HCT116 (cell line): Measurements from ENCODE around the gene DPP10. TPM values are rescaled to one million over a fixed set of nuclear protein-coding genes. Genes with fewer than 3 reads are reported as not detected.

Source experiments
- ATAC-seq: fragments of 200-7000 bp; cut with Tn5 transposase; 2 replicates; pipeline ENCODE4 v1.9.1; 2020; ENCODE audit warnings: mild to moderate bottlenecking, moderate library complexity
- BruUV-seq: library from RNA; stranded (reverse); fragments of 400-500 nt; replicated peaks from 2 replicates; lab custom pipeline; 2021; lab: Mats Ljungman, UMichigan
- CTCF ChIA-PET: fragments of 300-600 bp; sonication (Branson Sonifier 250); formaldehyde crosslinking; loops from one replicate; lab custom pipeline; 2021; ENCODE audit warnings: antibody characterized with exemption; lab: Charles Lee
- POLR2A ChIA-PET: fragments of 300-600, 350-600 bp; sonication (Branson Sonifier 250); formaldehyde crosslinking; loops from one replicate; lab custom pipeline; 2021; ENCODE audit warnings: antibody characterized with exemption; lab: Charles Lee
- RAD21 ChIA-PET, 2 experiments: fragments of 300-600 bp; sonication (Branson Sonifier 250); formaldehyde crosslinking; loops; one replicate each; lab custom pipeline; 2023; ENCODE audit warnings: low total read pairs in 2 of 2; ENCODE audit not compliant: uncharacterized antibody in 2 of 2, unreplicated experiment in 2 of 2, low non-redundant PET in 1 of 2; lab: Charles Lee
- DNase-seq: peaks from one replicate; pipeline ENCODE4 v3.0.0-alpha.2; 2010; ENCODE audit warnings: low read depth, low spot score
- H2AFZ ChIP-seq: fragments of 200-600 bp; shearing (Covaris generic), sonication (generic); 2 replicates; pipeline ENCODE4 v1.6.1; 2017; ENCODE audit warnings: low read depth, mixed run types, mixed read lengths, antibody characterized with exemption, low read length; ENCODE audit not compliant: poor library complexity, severe bottlenecking
- H3K27ac ChIP-seq: 2 replicates; pipeline ENCODE4 v1.5.1; 2012; ENCODE audit warnings: low read depth, low read length
- H3K27me3 ChIP-seq: fragments of 200-600 bp; sonication (generic); 2 replicates; pipeline ENCODE4 v1.6.1; 2016; ENCODE audit warnings: mixed run types, low read length, mixed read lengths; ENCODE audit not compliant: insufficient read depth
- H3K36me3 ChIP-seq, 2 experiments: fragments of 200-500 bp in 1 of 2; fragments of 200-600 bp in 1 of 2; sonication (Bioruptor generic) in 1 of 2; sonication (generic) in 1 of 2; 2 replicates each; pipeline versions ENCODE4 v1.5.1 to v1.6.1; 2014 to 2016; ENCODE audit warnings: low read length in 2 of 2, inconsistent platforms in 1 of 2, mixed read lengths in 1 of 2, mixed run types in 1 of 2; ENCODE audit not compliant: insufficient read depth in 2 of 2, control insufficient read depth in 1 of 2
- H3K4me1 ChIP-seq, 2 experiments: fragments of 200-600 bp in 1 of 2; sonication (generic) in 1 of 2; 2 replicates each; pipeline versions ENCODE4 v1.5.1 to v1.6.1; 2012 to 2017; ENCODE audit warnings: low read length in 2 of 2, inconsistent platforms in 1 of 2, mild to moderate bottlenecking in 1 of 2, mixed read lengths in 1 of 2, mixed run types in 1 of 2, moderate library complexity in 1 of 2; ENCODE audit not compliant: insufficient read depth in 2 of 2, control insufficient read depth in 1 of 2
- H3K4me2 ChIP-seq: fragments of 200-600 bp; sonication (generic); 2 replicates; pipeline ENCODE4 v1.6.1; 2017; ENCODE audit warnings: mixed run types, low read length, mixed read lengths
- H3K4me3 ChIP-seq, 2 experiments: fragments of 200-600 bp in 1 of 2; sonication (generic) in 1 of 2; replicated peaks in 1 of 2; 2 replicates each; pipeline ENCODE4 v1.5.1; 2011 to 2016; ENCODE audit warnings: low read length in 2 of 2, control low read depth in 1 of 2, low read depth in 1 of 2, mild to moderate bottlenecking in 1 of 2, mixed read lengths in 1 of 2, mixed run types in 1 of 2
- H3K79me2 ChIP-seq: fragments of 200-600 bp; sonication (generic); 2 replicates; pipeline ENCODE4 v1.6.1; 2017; ENCODE audit warnings: mild to moderate bottlenecking, mixed run types, low read length, moderate library complexity, mixed read lengths; ENCODE audit not compliant: insufficient read depth
- H3K9ac ChIP-seq: fragments of 200-600 bp; sonication (generic); 2 replicates; pipeline ENCODE4 v1.6.1; 2016; ENCODE audit warnings: low read length, mixed read lengths
- H3K9me2 ChIP-seq: fragments of 200-600 bp; sonication (generic), shearing (Covaris generic); 2 replicates; pipeline ENCODE4 v1.6.1; 2017; ENCODE audit warnings: mixed run types, mild to moderate bottlenecking, moderate library complexity; ENCODE audit not compliant: insufficient read depth
- H3K9me3 ChIP-seq, 2 experiments: fragments of 200-500 bp in 1 of 2; fragments of 200-600 bp in 1 of 2; sonication (Bioruptor generic) in 1 of 2; sonication (generic) in 1 of 2; 2 replicates each; pipeline ENCODE4 v1.6.1; 2014 to 2017; ENCODE audit warnings: low read length in 2 of 2, mixed read lengths in 2 of 2, inconsistent platforms in 1 of 2, low read depth in 1 of 2, mild to moderate bottlenecking in 1 of 2, mixed run types in 1 of 2, moderate library complexity in 1 of 2; ENCODE audit not compliant: control insufficient read depth in 1 of 2, insufficient read depth in 1 of 2
- H4K20me1 ChIP-seq: fragments of 200-600 bp; sonication (generic), shearing (Covaris generic); 2 replicates; pipeline ENCODE4 v1.6.1; 2017; ENCODE audit warnings: mixed run types, mild to moderate bottlenecking, moderate library complexity; ENCODE audit not compliant: insufficient read depth
- CBX3 ChIP-seq: IDR thresholded peaks from 2 replicates; pipeline ENCODE4 v1.6.1; 2012; ENCODE audit warnings: low read depth
- EZH2 ChIP-seq: fragments of 200-600 bp; sonication (generic); IDR thresholded peaks from 2 replicates; pipeline ENCODE4 v1.6.1; 2017; ENCODE audit warnings: antibody characterized with exemption, mixed run types
- MAX ChIP-seq: IDR thresholded peaks from 2 replicates; pipeline ENCODE4 v1.6.1; 2012
- REST ChIP-seq: IDR thresholded peaks from 2 replicates; pipeline ENCODE4 v1.6.1; 2012; ENCODE audit warnings: low read depth
- SIN3A ChIP-seq: IDR thresholded peaks from 2 replicates; pipeline ENCODE4 v1.6.1; 2012; ENCODE audit warnings: low read depth
- SP1 ChIP-seq: IDR thresholded peaks from 2 replicates; pipeline ENCODE4 v1.6.1; 2012; ENCODE audit warnings: low read depth
- SRF ChIP-seq: IDR thresholded peaks from 2 replicates; pipeline ENCODE4 v1.6.1; 2012; ENCODE audit warnings: low read depth
- TCF7L2 ChIP-seq: IDR thresholded peaks from 2 replicates; pipeline ENCODE4 v1.7.0; 2011; ENCODE audit warnings: borderline replicate concordance, inconsistent platforms; ENCODE audit not compliant: insufficient read depth, insufficient read length; ENCODE audit errors: extremely low read depth
- YY1 ChIP-seq: IDR thresholded peaks from 2 replicates; pipeline ENCODE4 v1.6.1; 2011; ENCODE audit warnings: low read length, low read depth, moderate library complexity, mild to moderate bottlenecking; ENCODE audit not compliant: insufficient replicate concordance; ENCODE audit errors: extremely low read depth
- ZNF274 ChIP-seq: fragments of 200-500 bp; sonication (Bioruptor generic); IDR thresholded peaks from 2 replicates; pipeline ENCODE4 v1.6.1; 2014; ENCODE audit warnings: mild to moderate bottlenecking, low read depth, low read length, inconsistent platforms
- intact Hi-C: fragments of 100-400 bp; cut with micrococcal nuclease; formaldehyde crosslinking; loops from 2 replicates; pipeline ENCODE4 v1.10.0; 2022
- total RNA-seq: library from RNA; stranded (reverse); gene quantifications from one replicate; pipeline ENCODE4 v1.2.1, GENCODE V29; 2021; ENCODE audit not compliant: unreplicated experiment
- TF ChIP-seq, protein P1 (sequence below), 3 experiments: fragments of 200-600 bp in 1 of 3; sonication (generic) in 1 of 3; IDR thresholded peaks in 2 of 3; conservative IDR thresholded peaks in 1 of 3; 2 replicates each; pipeline ENCODE4 v1.5.1; 2012 to 2017; ENCODE audit warnings: low read depth in 2 of 3, low read length in 2 of 3, antibody characterized with exemption in 1 of 3, borderline replicate concordance in 1 of 3, control low read depth in 1 of 3, mild to moderate bottlenecking in 1 of 3, mixed read lengths in 1 of 3, mixed run types in 1 of 3, moderate library complexity in 1 of 3; ENCODE audit not compliant: insufficient read depth in 1 of 3

Gene DPP10
- total RNA-seq, 1 experiment from 2014 or later: not detected

DNA sequence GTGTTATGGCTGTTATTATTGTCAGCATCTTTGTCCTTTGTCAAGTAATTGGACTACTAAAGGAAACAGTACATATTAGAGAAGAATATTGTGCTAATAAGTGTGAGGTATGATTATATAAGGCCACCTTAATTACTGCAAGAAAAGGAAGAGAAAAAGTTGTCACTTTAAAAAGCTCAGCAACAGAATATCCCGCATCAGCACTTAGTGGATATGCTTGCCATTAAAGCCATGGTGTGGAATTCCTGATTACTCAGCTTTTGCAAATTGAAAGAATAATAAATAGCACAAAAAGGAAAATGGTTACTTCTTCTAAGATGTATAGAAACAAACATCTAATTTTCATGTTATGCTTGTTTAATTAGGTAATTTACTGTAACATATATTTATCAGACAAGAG, 347.5 kb downstream of the DPP10 start:
- H3K79me2 ChIP-seq: no peaks in the 10 kb centered on the region
- H2AFZ ChIP-seq: no peak overlapping the region
- intact Hi-C loops: no loop called here
- no peak overlapping the region for H3K4me3 ChIP-seq
- H3K27me3 ChIP-seq: no peaks in the 10 kb centered on the region
- ChIA-PET RAD21 (no interaction called here), POLR2A (no interaction called here)
- H3K36me3 ChIP-seq: no peaks in the 10 kb centered on the region
- DNase-seq (no peak), ATAC-seq (no peak)
- H4K20me1 ChIP-seq: no peaks in the 10 kb centered on the region
- no peak overlapping the region for H3K27ac ChIP-seq
- peaks cover 12 to 20% of the 10 kb centered on the region in 2 experiments; a peak in 2 of 4 replicates for H3K9me3 ChIP-seq
- no peak for TF ChIP-seq SRF
- TF ChIP-seq, protein P1, sequence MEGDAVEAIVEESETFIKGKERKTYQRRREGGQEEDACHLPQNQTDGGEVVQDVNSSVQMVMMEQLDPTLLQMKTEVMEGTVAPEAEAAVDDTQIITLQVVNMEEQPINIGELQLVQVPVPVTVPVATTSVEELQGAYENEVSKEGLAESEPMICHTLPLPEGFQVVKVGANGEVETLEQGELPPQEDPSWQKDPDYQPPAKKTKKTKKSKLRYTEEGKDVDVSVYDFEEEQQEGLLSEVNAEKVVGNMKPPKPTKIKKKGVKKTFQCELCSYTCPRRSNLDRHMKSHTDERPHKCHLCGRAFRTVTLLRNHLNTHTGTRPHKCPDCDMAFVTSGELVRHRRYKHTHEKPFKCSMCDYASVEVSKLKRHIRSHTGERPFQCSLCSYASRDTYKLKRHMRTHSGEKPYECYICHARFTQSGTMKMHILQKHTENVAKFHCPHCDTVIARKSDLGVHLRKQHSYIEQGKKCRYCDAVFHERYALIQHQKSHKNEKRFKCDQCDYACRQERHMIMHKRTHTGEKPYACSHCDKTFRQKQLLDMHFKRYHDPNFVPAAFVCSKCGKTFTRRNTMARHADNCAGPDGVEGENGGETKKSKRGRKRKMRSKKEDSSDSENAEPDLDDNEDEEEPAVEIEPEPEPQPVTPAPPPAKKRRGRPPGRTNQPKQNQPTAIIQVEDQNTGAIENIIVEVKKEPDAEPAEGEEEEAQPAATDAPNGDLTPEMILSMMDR (IDR thresholded peaks at IDR 0.05 in 2 of 3, conservative IDR thresholded peaks at IDR 0.05 in 1 of 3; ENCODE audit: borderline replicate concordance in 1 of 3, insufficient read depth in 1 of 3, low read depth in 2 of 3, low read length in 2 of 3): no peak
- TF ChIP-seq TCF7L2: no peak
- TF ChIP-seq, all 23 proteins: peak for 0
- no peaks in the 10 kb centered on the region for H3K4me1 ChIP-seq
- H3K4me2 ChIP-seq: no peak overlapping the region
- no TSS peak for BruUV-seq
- H3K9me2 ChIP-seq: no peaks in the 10 kb centered on the region
- no peak overlapping the region for H3K9ac ChIP-seq
- CTCF ChIA-PET: no interaction called here

DNA sequence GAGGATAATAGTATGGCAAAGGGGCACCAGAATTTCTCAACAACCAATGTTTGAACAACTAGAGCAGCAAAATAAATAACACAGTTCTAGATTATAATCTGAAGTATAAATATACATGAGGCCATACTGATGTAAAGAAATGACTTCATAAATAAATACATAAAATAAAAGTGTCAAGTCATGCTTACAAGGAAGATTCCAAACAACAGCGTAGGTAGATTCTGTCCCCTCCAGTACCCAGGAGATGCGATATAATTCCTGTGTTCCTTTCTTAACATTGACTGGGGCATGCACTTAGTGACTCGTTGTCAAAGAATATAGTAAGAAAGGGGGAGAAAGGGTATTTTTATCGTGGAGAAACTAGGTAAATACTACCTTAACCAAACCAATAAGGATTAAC, 355.1 kb downstream of the DPP10 start:
- no peaks in the 10 kb centered on the region for H3K4me1 ChIP-seq
- no peak overlapping the region for H3K9ac ChIP-seq
- H3K36me3 ChIP-seq: no peaks in the 10 kb centered on the region
- DNase-seq: no peak
- intact Hi-C loops: no loop called here
- no peak for TF ChIP-seq YY1
- TF ChIP-seq CBX3: no peak
- no peak for TF ChIP-seq MAX
- TF ChIP-seq SP1: no peak
- no peak for TF ChIP-seq TCF7L2
- no peak for TF ChIP-seq ZNF274
- TF ChIP-seq REST: no peak
- no peak for TF ChIP-seq SIN3A
- TF ChIP-seq EZH2: no peak
- TF ChIP-seq, all 23 proteins: peak for 0
- CTCF ChIA-PET: no interaction called here
- RAD21 ChIA-PET: no interaction called here
- no TSS peak for BruUV-seq
- POLR2A ChIA-PET: no interaction called here
- Histone ChIP-seq H3K9me2 (no peaks in the 10 kb centered on the region), H3K9me3 (peaks cover 7 to 22% of the 10 kb centered on the region in 2 experiments; a peak in 2 of 4 replicates), H3K4me3 (no peak overlapping the region), H3K27ac (no peak overlapping the region), H4K20me1 (no peaks in the 10 kb centered on the region), H3K27me3 (no peaks in the 10 kb centered on the region), H3K79me2 (no peaks in the 10 kb centered on the region), H2AFZ (no peak overlapping the region), H3K4me2 (no peak overlapping the region)
- no peak for ATAC-seq
